HepG2 (cell line): ENCODE data around the gene CAMKMT. TPM values are rescaled to one million over a fixed set of nuclear protein-coding genes. Genes with fewer than 3 reads are reported as not detected.
"Not testable (repeated sequence)": the region's sequence is repeated elsewhere in the genome, so short reads cannot be mapped to it uniquely, and the experiment has no call there.

ENCODE experiments used
- ATAC-seq: fragments of 200-7000 bp; cut with Tn5 transposase; 3 replicates; pipeline ENCODE4 v1.9.1; 2020; ENCODE audit warnings: mild to moderate bottlenecking, moderate library complexity
- BruUV-seq: library from RNA; stranded (reverse); fragments of 400-500 nt; replicated peaks from 2 replicates; lab custom pipeline; 2021; lab: Mats Ljungman, UMichigan
- CTCF ChIA-PET: fragments of 300-600 bp; formaldehyde crosslinking; extraction: SDS; loops from one replicate; lab custom pipeline; 2021; ENCODE audit warnings: low total read pairs, inconsistent platforms, low intra/inter-chr PET ratio; lab: Yijun Ruan, JAX
- POLR2A ChIA-PET: fragments of 350-600 bp; sonication (Branson Sonifier 250); formaldehyde crosslinking; loops from one replicate; lab custom pipeline; 2020; ENCODE audit warnings: antibody characterized with exemption, inconsistent platforms; lab: Yijun Ruan, JAX
- DNase-seq: peaks from one replicate; pipeline ENCODE4 v3.0.0-alpha.2; 2015; ENCODE audit warnings: low spot score
- FAIRE-seq: peaks from 3 replicates; lab custom pipeline; 2011; peaks lifted over from hg19 to GRCh38; lab: Jason Lieb, UNC
- H2AFZ ChIP-seq: one replicate; pipeline ENCODE4 v1.6.1; 2011; ENCODE audit warnings: low read length, inconsistent platforms
- H3K27ac ChIP-seq: fragments of 300-600 bp; 3 replicates; pipeline ENCODE4 v1.8.0; 2011; ENCODE audit warnings: mixed run types, mild to moderate bottlenecking, mixed read lengths, low read length, inconsistent platforms; ENCODE audit not compliant: insufficient read depth; ENCODE audit errors: extremely low read length
- H3K27me3 ChIP-seq, 2 experiments: fragments of 200-600 bp in 1 of 2; 2 replicates in 1 of 2; 3 replicates in 1 of 2; pipeline versions ENCODE4 v1.6.0 to v1.8.0; 2011; ENCODE audit warnings: low read length in 2 of 2, mild to moderate bottlenecking in 2 of 2, moderate library complexity in 2 of 2, inconsistent platforms in 1 of 2; ENCODE audit not compliant: insufficient read depth in 2 of 2, control insufficient read depth in 1 of 2
- H3K36me3 ChIP-seq, 2 experiments: fragments of 200-600 bp in 1 of 2; replicated peaks in 1 of 2; 2 replicates in 1 of 2; 3 replicates in 1 of 2; pipeline versions ENCODE4 v1.5.1 to v1.8.0; 2011; ENCODE audit warnings: low read length in 2 of 2, inconsistent platforms in 1 of 2; ENCODE audit not compliant: insufficient read depth in 2 of 2, control insufficient read depth in 1 of 2
- H3K4me1 ChIP-seq: 2 replicates; pipeline ENCODE4 v1.5.1; 2012; ENCODE audit warnings: low read length, inconsistent platforms; ENCODE audit not compliant: insufficient read depth
- H3K4me2 ChIP-seq: 2 replicates; pipeline ENCODE4 v1.6.0; 2011; ENCODE audit warnings: low read depth, low read length, inconsistent platforms
- H3K4me3 ChIP-seq, 3 experiments: fragments of 200-600 bp in 1 of 3; sonication (generic), shearing (Covaris generic) in 1 of 3; replicated peaks in 1 of 3; 2 replicates each; pipeline ENCODE4 v1.5.1; 2011 to 2016; ENCODE audit warnings: low read length in 3 of 3, inconsistent platforms in 2 of 3, low read depth in 2 of 3, mild to moderate bottlenecking in 2 of 3, control low read depth in 1 of 3, mixed read lengths in 1 of 3; ENCODE audit not compliant: insufficient read depth in 1 of 3
- H3K79me2 ChIP-seq: one replicate; pipeline ENCODE4 v1.6.1; 2011; ENCODE audit warnings: low read length, inconsistent platforms; ENCODE audit not compliant: insufficient read depth
- H3K9ac ChIP-seq: 2 replicates; pipeline ENCODE4 v1.6.0; 2011; ENCODE audit warnings: mild to moderate bottlenecking, low read depth, low read length, inconsistent platforms; ENCODE audit not compliant: insufficient read depth
- H3K9me3 ChIP-seq: 2 replicates; pipeline ENCODE4 v1.5.1; 2012; ENCODE audit warnings: mild to moderate bottlenecking, low read length
- H4K20me1 ChIP-seq: 2 replicates; pipeline ENCODE4 v1.6.0; 2011; ENCODE audit warnings: inconsistent platforms, mild to moderate bottlenecking, low read length, moderate library complexity; ENCODE audit not compliant: insufficient read depth
- BCL3 ChIP-seq: sonication (generic); formaldehyde crosslinking; IDR thresholded peaks from 2 replicates; pipeline ENCODE4 v1.5.1; 2020; ENCODE audit warnings: mild to moderate bottlenecking, missing genetic modification reagents, moderate library complexity
- CREB3 ChIP-seq: sonication (generic); formaldehyde crosslinking; IDR thresholded peaks from 2 replicates; pipeline ENCODE4 v1.5.0; 2020; ENCODE audit warnings: missing genetic modification reagents
- MEIS2 ChIP-seq: sonication (generic); formaldehyde crosslinking; IDR thresholded peaks from 2 replicates; pipeline ENCODE4 v1.9.0; 2021; ENCODE audit warnings: mild to moderate bottlenecking, missing genetic modification reagents
- ZBTB34 ChIP-seq: sonication (generic); formaldehyde crosslinking; IDR thresholded peaks from 2 replicates; pipeline ENCODE4 v1.8.0; 2022; ENCODE audit warnings: mild to moderate bottlenecking, missing genetic modification reagents
- ZNF20 ChIP-seq: sonication (generic); formaldehyde crosslinking; IDR thresholded peaks from 2 replicates; pipeline ENCODE4 v1.4.0; 2020; ENCODE audit warnings: mild to moderate bottlenecking, moderate library complexity, missing genetic modification reagents
- ZNF510 ChIP-seq: sonication (generic); formaldehyde crosslinking; IDR thresholded peaks from 2 replicates; pipeline ENCODE4 v1.4.0; 2020; ENCODE audit warnings: low read depth, mild to moderate bottlenecking, missing genetic modification reagents
- ZNF691 ChIP-seq: sonication (generic); formaldehyde crosslinking; IDR thresholded peaks from 2 replicates; pipeline ENCODE4 v1.4.0; 2020; ENCODE audit warnings: missing genetic modification reagents, low read depth, mild to moderate bottlenecking, borderline replicate concordance
- ZNF713 ChIP-seq: sonication (generic); formaldehyde crosslinking; IDR thresholded peaks from 2 replicates; pipeline ENCODE4 v1.4.0; 2020; ENCODE audit warnings: mild to moderate bottlenecking, missing genetic modification reagents
- ZSCAN30 ChIP-seq: sonication (generic); formaldehyde crosslinking; IDR thresholded peaks from 2 replicates; pipeline ENCODE4 v1.5.0; 2020; ENCODE audit warnings: mild to moderate bottlenecking, missing genetic modification reagents
- WGBS: methylation state at CpG from one replicate; pipeline ENCODE4 v1.1.6; 2017; ENCODE audit warnings: low lambda C conversion rate; 5-methylcytosine and 5-hydroxymethylcytosine counted together
- in situ Hi-C: cut with HindIII; loops from 2 replicates; pipeline ENCODE4 v1.10.0; 2017; ENCODE audit warnings: low pct_unique_long_range_greater_than_20kb; ENCODE audit not compliant: extremely low pct_ligation_motif_present
- intact Hi-C: fragments of 100-400 bp; cut with micrococcal nuclease; formaldehyde crosslinking; loops from one replicate; pipeline ENCODE4 v1.10.0; 2022; ENCODE audit not compliant: unreplicated experiment
- polyA plus RNA-seq, 8 experiments: library from polyadenylated mRNA; depleted of rRNA in 3 of 8; stranded (reverse) in 7 of 8; unstranded in 1 of 8; fragments of >200 nt; fragmentation: Illumina TruSeq in 4 of 8; extraction: Trizol in 4 of 8; gene quantifications; 2 replicates each; pipeline versions ENCODE4 v1.2.1 to v1.2.3, GENCODE V29; 2011 to 2016; ENCODE audit warnings: low read depth in 4 of 8, missing spikeins in 1 of 8, mixed read lengths in 1 of 8; ENCODE audit not compliant: insufficient read depth in 1 of 8
- total RNA-seq, 5 experiments: library from RNA; depleted of rRNA; stranded (reverse); fragments of >200 nt; fragmentation: Illumina TruSeq; extraction: Trizol; gene quantifications; 2 replicates each; pipeline ENCODE4 v1.2.3, GENCODE V29; 2016; ENCODE audit warnings: low read depth in 1 of 5

Gene CAMKMT
- total and polyA plus RNA-seq, 2 of the 13 experiments (the other 11 are each of a cell fraction or from before 2014, with no cell fraction given): 6.9 to 20.8 TPM

- TF ChIP-seq BCL3 (CRISPR knock-in tag): no peak
- TF ChIP-seq ZNF691 (CRISPR knock-in tag): no peak
- TF ChIP-seq, all 625 proteins: peak for 8
Measured at GRCh38 chr2:44496130-44496529, 134.4 kb downstream of the CAMKMT start (continued).

- in situ Hi-C loops: no loop called here
Measured at GRCh38 chr2:44498551-44498950, 136.8 kb downstream of the CAMKMT start.

GRCh38 chr2:44505664-44506063 is 143.9 kb downstream of the CAMKMT start:
- not testable (repeated sequence) for DNase-seq

More at GRCh38 chr2:44498551-44498950, 136.8 kb downstream of the CAMKMT start:
- ATAC-seq: no peak
- no peak for FAIRE-seq
- H2AFZ ChIP-seq: no peak overlapping the region
- no peaks in the 10 kb centered on the region for H3K9me3 ChIP-seq
- no peaks in the 10 kb centered on the region for H3K79me2 ChIP-seq
- no peaks in the 10 kb centered on the region for H3K27me3 ChIP-seq
- WGBS: 97% methylated on average over 2 of the region's 2 CpGs
- intact Hi-C loops: no loop called here
- no peaks in the 10 kb centered on the region for H4K20me1 ChIP-seq
- ChIA-PET CTCF (no interaction called here), POLR2A (no interaction called here)
- no peaks in the 10 kb centered on the region for H3K36me3 ChIP-seq
- no peak overlapping the region for H3K27ac ChIP-seq
- DNase-seq: no peak
- no peak overlapping the region for H3K4me2 ChIP-seq
- H3K4me3 ChIP-seq: no peak overlapping the region
- H3K4me1 ChIP-seq: peaks cover 22% of the 10 kb centered on the region
- TF ChIP-seq ZNF510: no peak
- no peak for TF ChIP-seq ZSCAN30 (CRISPR knock-in tag)
- no peak for TF ChIP-seq ZBTB34 (CRISPR knock-in tag)
- TF ChIP-seq ZNF713 (CRISPR knock-in tag): no peak
- no peak for TF ChIP-seq ZNF20 (CRISPR knock-in tag)
- TF ChIP-seq MEIS2 (CRISPR knock-in tag): no peak
- TF ChIP-seq CREB3 (CRISPR knock-in tag): no peak
- H3K9ac ChIP-seq: no peak overlapping the region
- no TSS peak for BruUV-seq

More at GRCh38 chr2:44505664-44506063, 143.9 kb downstream of the CAMKMT start:
- H3K4me2 ChIP-seq, H4K20me1 ChIP-seq, H3K9ac ChIP-seq, BruUV-seq, H3K27me3 ChIP-seq, CTCF ChIA-PET, FAIRE-seq, in situ Hi-C loops, H3K9me3 ChIP-seq, intact Hi-C loops, H3K79me2 ChIP-seq, H3K4me3 ChIP-seq, H3K27ac ChIP-seq, H3K36me3 ChIP-seq, ATAC-seq, H3K4me1 ChIP-seq, H2AFZ ChIP-seq, POLR2A ChIA-PET: not testable (repeated sequence)
- WGBS: 97% methylated on average over 7 of the region's 7 CpGs
